DMS 273 (cell line): Measurements from ENCODE around the gene DCTN3.
"Not testable (repeated sequence)": the region's sequence is repeated elsewhere in the genome, so short reads cannot be mapped to it uniquely, and the experiment has no call there.

ENCODE experiments used
- DNase-seq: peaks from one replicate; lab custom pipeline; 2025; ENCODE audit not compliant: unreplicated experiment; lab: John Stamatoyannopoulos, UW

DCTN3 gene

GRCh38 chr9:34647651-34648050, 27.4 kb upstream of the DCTN3 start:
- DNase-seq, result no peak

GRCh38 chr9:34647084-34647403, 26.7 kb upstream of the DCTN3 start:
- DNase-seq, result no peak

GRCh38 chr9:34646211-34647083, 26.2 kb upstream of the DCTN3 start, which contains the start of gene GALT:
TSS of gene GALT (plus strand) at chr9:34646675. CDS start at chr9:34646705, 30 bp downstream.
- DNase-seq, result peak; percentile 94

GRCh38 chr9:34644766-34645314, 24.5 kb upstream of the DCTN3 start:
- no peak for DNase-seq

GRCh38 chr9:34642679-34643078, 22.4 kb upstream of the DCTN3 start:
- DNase-seq, result no peak

- not testable (repeated sequence) for DNase-seq
Measured at GRCh38 chr9:34639322-34639721, 19.0 kb upstream of the DCTN3 start.

GRCh38 chr9:34638138-34638445, 17.8 kb upstream of the DCTN3 start:
- no peak for DNase-seq

- DNase-seq, result peak; percentile 98
Measured at GRCh38 chr9:34637356-34638137, 17.3 kb upstream of the DCTN3 start, which contains the start of gene SIGMAR1. TSS of gene SIGMAR1 (minus strand) at chr9:34637787. CDS start at chr9:34637697, 90 bp downstream.

- DNase-seq, result peak; percentile 49
Measured at GRCh38 chr9:34636791-34637355, 16.6 kb upstream of the DCTN3 start.

- no peak for DNase-seq
Measured at GRCh38 chr9:34635556-34635955, 15.3 kb upstream of the DCTN3 start.

GRCh38 chr9:34634551-34635248, 14.4 kb upstream of the DCTN3 start:
- no peak for DNase-seq

- DNase-seq, result peak; percentile 82
Measured at GRCh38 chr9:34633851-34634550, 13.7 kb upstream of the DCTN3 start.

GRCh38 chr9:34633166-34633565, 12.9 kb upstream of the DCTN3 start:
- DNase-seq, result no peak

- DNase-seq, result peak; percentile 45
Measured at GRCh38 chr9:34630402-34631154, 10.3 kb upstream of the DCTN3 start.

- DNase-seq, result no peak
Measured at GRCh38 chr9:34629491-34629808, 9.2 kb upstream of the DCTN3 start.

- peak; percentile 73 for DNase-seq
Measured at GRCh38 chr9:34628656-34629490, 8.6 kb upstream of the DCTN3 start, which contains the start of gene ARID3C. TSS of gene ARID3C (minus strand) at chr9:34629066. CDS start at chr9:34628014, 1,052 bp downstream.

GRCh38 chr9:34627716-34628655, 7.7 kb upstream of the DCTN3 start:
- no peak for DNase-seq

- DNase-seq, result no peak
Measured at GRCh38 chr9:34625186-34625486, 4.8 kb upstream of the DCTN3 start.
